IPS-NIHi7 (cell line): Measurements from ENCODE around the gene ERC2.

ENCODE experiments used
- DNase-seq: peaks from one replicate; pipeline ENCODE4 v3.0.0; 2012; ENCODE audit warnings: mixed read lengths; ENCODE audit errors: extremely low spot score

ERC2 gene

DNA sequence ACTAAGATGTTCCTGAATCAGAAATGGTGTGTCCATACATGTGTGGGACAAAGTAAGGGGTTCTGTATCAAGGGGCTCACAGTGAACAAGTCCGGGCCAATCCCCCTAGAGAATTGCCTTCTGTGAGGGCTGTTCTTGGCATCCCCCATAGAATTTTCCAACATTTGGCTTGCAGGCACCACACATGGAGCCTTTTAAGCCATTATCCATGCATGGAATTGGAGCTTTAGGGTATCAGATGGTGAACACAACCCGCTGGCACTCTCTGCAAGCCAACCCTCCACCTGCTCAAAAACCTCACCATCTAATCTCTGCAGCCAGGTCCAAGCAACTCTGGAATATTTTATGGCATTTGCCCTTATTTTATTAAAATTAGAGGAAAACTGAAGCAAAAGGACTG is 278.7 kb downstream of the ERC2 start:
- no peak for DNase-seq

DNA sequence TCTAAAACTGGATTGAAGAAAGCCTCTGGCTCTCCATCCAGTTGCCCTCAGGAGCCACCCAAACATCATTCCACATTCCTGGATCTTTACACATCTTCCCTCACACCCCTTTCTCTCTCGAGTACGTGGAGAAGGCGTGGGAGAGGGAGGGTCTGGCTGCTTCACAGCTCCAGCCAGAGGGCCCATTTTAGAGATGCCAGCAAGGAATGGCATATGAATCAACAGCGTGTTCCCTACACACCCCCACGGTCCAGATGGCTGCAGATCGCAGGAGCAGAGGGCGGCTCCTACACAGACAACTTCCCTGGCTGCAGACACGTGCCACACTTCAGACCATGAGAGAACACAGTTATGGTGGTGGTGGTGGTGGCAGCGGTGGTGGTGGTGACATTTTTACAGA is 280.1 kb downstream of the ERC2 start:
- DNase-seq, result no peak

DNA sequence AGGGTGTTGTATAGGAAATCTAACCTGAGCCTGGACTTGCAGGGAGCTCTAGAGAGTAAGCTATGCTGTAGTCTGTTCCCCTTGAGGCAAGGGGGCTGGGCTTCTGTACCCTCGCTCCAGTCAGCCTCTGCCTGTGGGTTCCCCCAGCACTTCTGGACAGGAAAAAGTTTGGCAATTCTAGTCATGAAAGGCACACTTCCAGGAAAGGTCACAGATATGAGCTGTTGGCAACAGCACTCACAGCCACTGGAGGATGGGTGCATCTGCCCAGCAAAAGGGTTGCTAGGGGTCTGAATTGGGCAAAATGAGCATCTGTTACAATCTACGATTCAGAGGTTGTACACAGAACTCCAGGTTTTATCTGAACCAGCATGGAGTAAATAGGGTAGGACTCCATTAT is 281.2 kb downstream of the ERC2 start:
- no peak for DNase-seq

DNA sequence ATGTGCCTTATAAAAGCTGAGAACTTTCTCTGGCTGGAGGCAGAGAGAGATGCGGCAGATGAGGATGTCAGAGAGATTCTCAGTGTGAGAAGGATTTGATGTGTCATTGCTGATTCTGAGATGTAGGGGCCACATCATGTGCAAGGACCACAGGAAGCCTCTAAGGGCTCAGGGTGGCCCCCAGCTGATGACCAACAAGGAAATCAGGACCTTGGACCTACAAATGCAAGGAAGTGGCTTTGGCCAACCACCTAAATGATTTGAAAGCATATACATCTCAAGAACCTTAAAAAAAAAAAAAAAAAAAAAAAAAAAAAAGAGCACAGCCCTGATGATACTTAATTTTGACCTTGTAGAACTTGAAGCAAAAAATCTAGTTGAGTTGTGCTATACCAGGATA is 282.4 kb downstream of the ERC2 start:
- no peak for DNase-seq

GRCh38 chr3:56183529-56183928 is 284.7 kb downstream of the ERC2 start:
- DNase-seq, result no peak

GRCh38 chr3:56180433-56180832 is 287.8 kb downstream of the ERC2 start:
- DNase-seq, result no peak

- no peak for DNase-seq
These were observed 294.7 kb downstream of the ERC2 start for GRCh38 chr3:56173601-56174000.

GRCh38 chr3:56164436-56164835 is 303.8 kb downstream of the ERC2 start:
- no peak for DNase-seq

GRCh38 chr3:56157693-56158362 is 310.4 kb downstream of the ERC2 start:
- no peak for DNase-seq

GRCh38 chr3:56154297-56154696 is 314.0 kb downstream of the ERC2 start:
- DNase-seq, result no peak

DNA sequence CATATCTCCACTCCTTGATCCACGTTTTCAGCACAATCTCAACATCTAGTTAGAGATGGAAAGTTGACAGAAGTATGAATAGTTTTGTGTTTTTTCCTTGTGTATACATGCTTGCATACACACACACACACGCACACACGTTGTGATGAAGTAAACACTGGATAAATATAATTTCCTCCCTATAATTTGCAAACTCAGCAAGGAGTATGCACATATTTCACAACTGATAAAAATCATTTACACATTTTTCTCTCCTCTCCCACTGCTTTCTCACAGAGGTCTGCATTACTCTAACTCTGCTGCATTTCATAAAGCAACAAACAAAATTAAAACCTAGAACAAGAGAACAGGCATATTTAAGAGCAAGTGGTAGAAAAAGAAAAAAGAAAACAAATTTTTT is 320.9 kb downstream of the ERC2 start:
- DNase-seq, result no peak

DNA sequence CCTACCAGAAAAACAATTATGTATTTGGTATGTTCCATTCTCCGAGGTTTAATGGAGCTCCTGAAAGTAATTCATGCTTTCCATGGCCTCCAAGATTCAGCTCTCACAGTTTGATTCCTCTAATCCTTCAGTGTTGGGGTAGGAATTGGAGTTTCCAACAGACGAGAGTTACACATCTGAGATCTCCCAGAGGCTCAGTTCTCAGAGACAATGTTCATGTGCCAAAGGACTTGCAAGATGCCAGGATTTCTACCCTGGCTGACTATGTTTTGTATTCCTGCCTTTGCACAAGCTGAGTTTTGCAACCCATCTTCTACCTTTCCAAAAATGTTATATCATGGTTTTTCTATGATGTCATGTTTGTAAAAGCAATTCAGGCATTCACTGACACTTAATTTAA is 322.9 kb downstream of the ERC2 start:
- DNase-seq, result no peak

DNA sequence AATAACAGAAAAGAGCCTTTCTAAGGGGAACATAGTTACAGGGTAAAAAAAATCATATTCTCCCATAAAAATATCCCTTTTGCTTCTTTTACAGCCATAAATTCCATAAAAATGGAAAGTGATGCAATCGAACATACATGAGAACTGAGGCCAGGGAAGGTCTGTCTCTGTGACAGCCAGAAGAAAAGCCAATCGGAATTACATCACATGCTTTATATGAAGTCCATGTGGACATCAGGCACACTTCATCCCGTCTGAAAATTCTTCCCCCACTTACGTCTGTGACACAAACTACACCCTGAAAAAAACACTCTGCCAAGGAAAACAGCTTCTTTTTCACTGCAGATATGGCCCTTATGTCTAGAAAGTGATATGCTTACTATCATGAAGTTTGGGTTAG is 323.5 kb downstream of the ERC2 start:
- no peak for DNase-seq

DNA sequence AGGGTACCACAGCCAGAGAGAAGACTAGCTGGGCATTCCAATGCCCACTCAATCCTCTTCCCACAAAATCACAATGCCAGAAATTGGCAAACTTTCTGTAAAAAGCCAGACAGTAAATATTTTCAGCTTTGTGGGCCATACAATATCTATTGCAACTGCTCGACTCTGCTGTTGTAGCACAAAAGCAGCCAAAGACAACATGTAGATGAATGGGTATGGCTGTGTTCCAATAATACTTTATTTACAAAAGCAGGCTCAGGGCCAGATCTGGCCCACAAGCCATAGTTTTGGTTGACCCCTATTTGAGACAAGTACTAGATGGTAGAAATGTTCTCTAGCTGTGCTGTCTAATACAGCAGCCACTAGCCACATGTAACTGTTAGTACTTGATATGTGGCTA is 330.9 kb downstream of the ERC2 start:
- DNase-seq, result no peak

- no peak for DNase-seq
These were observed 331.8 kb downstream of the ERC2 start for GRCh38 chr3:56136514-56136913.

- DNase-seq, result no peak
These were observed 332.3 kb downstream of the ERC2 start for GRCh38 chr3:56135941-56136340.

- no peak for DNase-seq
These were observed 334.8 kb downstream of the ERC2 start for GRCh38 chr3:56133423-56133822.

GRCh38 chr3:56132762-56133161 is 335.5 kb downstream of the ERC2 start:
- no peak for DNase-seq

DNA sequence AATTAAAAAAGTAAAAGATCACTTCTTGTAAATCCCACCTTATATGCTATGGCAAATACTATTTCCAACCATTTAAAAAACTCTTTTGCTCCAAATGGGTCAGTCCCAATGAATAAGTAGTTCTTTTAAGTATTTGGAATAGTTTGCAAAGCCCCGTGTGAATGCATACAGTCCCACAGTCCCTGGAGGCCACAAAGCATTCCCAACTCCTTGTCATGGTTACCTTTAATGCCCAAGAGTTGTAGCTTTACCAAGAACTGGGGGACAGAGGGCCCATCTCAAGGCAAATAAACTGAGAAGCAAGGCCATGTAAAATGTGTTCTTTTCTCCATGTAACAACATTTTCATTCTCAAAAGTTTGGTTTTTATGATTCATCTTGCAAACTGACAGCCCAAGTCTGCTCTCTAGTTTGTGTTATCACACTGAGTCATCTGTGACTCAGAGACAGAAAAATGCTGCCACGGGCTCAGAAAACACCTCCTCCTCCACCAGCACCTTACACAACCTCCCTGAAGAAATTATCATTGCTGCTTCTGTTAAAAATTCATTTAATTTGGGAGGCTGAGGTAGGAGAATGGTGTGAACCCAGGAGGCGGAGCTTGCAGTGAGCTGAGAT is 336.2 kb downstream of the ERC2 start:
- peak; percentile 63 for DNase-seq

GRCh38 chr3:56130036-56130435 is 338.2 kb downstream of the ERC2 start:
- no peak for DNase-seq

DNA sequence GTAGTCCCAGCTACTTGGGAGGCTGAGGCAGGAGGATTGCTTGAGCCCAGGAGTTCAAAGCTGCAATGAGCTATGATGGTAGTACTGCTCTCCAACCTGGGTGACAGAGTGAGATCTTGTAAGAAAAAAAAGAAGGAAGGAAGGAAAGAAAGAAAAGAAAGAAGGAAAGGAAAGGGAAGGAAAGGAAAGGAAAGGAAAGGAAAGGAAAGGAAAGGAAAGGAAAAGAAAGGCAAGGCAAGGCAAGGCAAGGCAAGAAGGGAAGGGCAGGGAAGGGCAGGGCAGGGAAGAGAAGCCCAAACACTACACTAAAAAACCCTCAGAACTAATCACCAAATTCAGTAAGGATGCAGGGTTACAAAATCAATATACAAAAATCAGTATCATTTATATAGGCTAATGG is 341.6 kb downstream of the ERC2 start:
- no peak for DNase-seq

- DNase-seq, result peak; percentile 56
These were observed 342.8 kb downstream of the ERC2 start for GRCh38 chr3:56125358-56126005.

- no peak for DNase-seq
These were observed 343.7 kb downstream of the ERC2 start for GRCh38 chr3:56124546-56124945.
